ENCODE measurements around the gene RPP30.

GRCh38 chr10:90855126-90855525 is 16.6 kb upstream of the RPP30 start:
- TF ChIP-seq CTCF (IDR thresholded peaks at IDR 0.05) (no peak), POLR2A (IDR thresholded peaks at IDR 0.05) (no peak), POLR2AphosphoS5 (IDR thresholded peaks at IDR 0.05) (no peak)
